Measurements from ENCODE around the gene STRN.
A peak's percentile ranks its signal among the peaks of the same experiment; 100 is the strongest.
"Not testable (repeated sequence)": the region's sequence is repeated elsewhere in the genome, so short reads cannot be mapped to it uniquely, and the experiment has no call there.

STRN gene

GRCh38 chr2:36960773-36961172, 5.6 kb downstream of the STRN start:
- no peak for DNase-seq

GRCh38 chr2:36960005-36960675, 6.2 kb downstream of the STRN start:
- DNase-seq, result no peak

- DNase-seq, result no peak
Observed at GRCh38 chr2:36954977-36955607, 11.2 kb downstream of the STRN start.

- no peak for DNase-seq
Observed at GRCh38 chr2:36952748-36953197, 13.6 kb downstream of the STRN start.

- no peak for DNase-seq
Observed at GRCh38 chr2:36951574-36951973, 14.8 kb downstream of the STRN start.

- no peak for DNase-seq
Observed at GRCh38 chr2:36951027-36951518, 15.3 kb downstream of the STRN start.

GRCh38 chr2:36949845-36950244, 16.5 kb downstream of the STRN start:
- no peak for DNase-seq

GRCh38 chr2:36945240-36945639, 21.1 kb downstream of the STRN start:
- not testable (repeated sequence) for DNase-seq

GRCh38 chr2:36941867-36942266, 24.5 kb downstream of the STRN start:
- no peak for DNase-seq

GRCh38 chr2:36936526-36936925, 29.8 kb downstream of the STRN start:
- DNase-seq, result not testable (repeated sequence)

- not testable (repeated sequence) for DNase-seq
Observed at GRCh38 chr2:36931688-36932087, 34.6 kb downstream of the STRN start.

GRCh38 chr2:36930787-36931410, 35.4 kb downstream of the STRN start:
- DNase-seq, result not testable (repeated sequence)

GRCh38 chr2:36926175-36927132, 39.9 kb downstream of the STRN start:
- not testable (repeated sequence) for DNase-seq

- not testable (repeated sequence) for DNase-seq
Observed at GRCh38 chr2:36922629-36923028, 43.7 kb downstream of the STRN start.

GRCh38 chr2:36921984-36922383, 44.4 kb downstream of the STRN start:
- no peak for DNase-seq

- DNase-seq, result no peak
Observed at GRCh38 chr2:36919041-36919837, 47.1 kb downstream of the STRN start.

GRCh38 chr2:36918307-36918706, 48.0 kb downstream of the STRN start:
- no peak for DNase-seq

- peak; percentile 51 to 60 for DNase-seq
Observed at GRCh38 chr2:36915627-36916026, 50.7 kb downstream of the STRN start.

GRCh38 chr2:36912695-36913094, 53.6 kb downstream of the STRN start:
- no peak for DNase-seq

- no peak for DNase-seq
Observed at GRCh38 chr2:36911012-36911411, 55.3 kb downstream of the STRN start.

GRCh38 chr2:36906277-36906676, 60.1 kb downstream of the STRN start:
- DNase-seq, result no peak

GRCh38 chr2:36904636-36905035, 61.7 kb downstream of the STRN start:
- DNase-seq, result no peak
